Gastroesophageal sphincter (tissue), 3 donors: ENCODE results near the gene S100A13.

Experiments used
- POLR2A ChIP-seq, 2 donors: fragments of 450-650 bp; IDR thresholded peaks; one replicate each; pipeline ENCODE4 v1.6.1; 2017; ENCODE audit warnings: antibody characterized with exemption in 2 of 2, mild to moderate bottlenecking in 2 of 2, moderate library complexity in 1 of 2
- TF ChIP-seq, protein P1 (sequence below), 4 experiments: fragments of 200-600 bp in 2 of 4; fragments of 450-650 bp in 2 of 4; sonication (generic) in 1 of 4; IDR thresholded peaks; one replicate each; pipeline ENCODE4 v1.5.1; 2017 to 2019; ENCODE audit warnings: antibody characterized with exemption in 4 of 4, mild to moderate bottlenecking in 2 of 4, moderate library complexity in 2 of 4

DNA sequence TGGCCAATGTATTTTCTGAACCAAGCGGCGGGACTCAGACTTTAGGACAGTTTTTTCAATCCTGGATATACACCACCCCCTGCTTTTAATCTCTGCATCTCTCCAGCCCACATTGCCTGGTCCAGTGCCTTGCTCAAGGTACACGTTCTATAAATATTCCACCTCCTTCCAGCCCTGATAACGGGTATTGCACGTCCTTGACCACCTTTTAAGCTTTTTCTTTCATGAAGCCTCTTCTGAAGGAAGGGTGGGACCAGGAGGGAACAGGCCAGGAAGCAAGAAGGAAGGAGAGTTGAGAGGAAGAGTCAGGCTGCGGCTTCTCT is 17.8 kb downstream of the S100A13 start:
- no peak for TF ChIP-seq POLR2A (IDR thresholded peaks at IDR 0.05)
- TF ChIP-seq, protein P1, sequence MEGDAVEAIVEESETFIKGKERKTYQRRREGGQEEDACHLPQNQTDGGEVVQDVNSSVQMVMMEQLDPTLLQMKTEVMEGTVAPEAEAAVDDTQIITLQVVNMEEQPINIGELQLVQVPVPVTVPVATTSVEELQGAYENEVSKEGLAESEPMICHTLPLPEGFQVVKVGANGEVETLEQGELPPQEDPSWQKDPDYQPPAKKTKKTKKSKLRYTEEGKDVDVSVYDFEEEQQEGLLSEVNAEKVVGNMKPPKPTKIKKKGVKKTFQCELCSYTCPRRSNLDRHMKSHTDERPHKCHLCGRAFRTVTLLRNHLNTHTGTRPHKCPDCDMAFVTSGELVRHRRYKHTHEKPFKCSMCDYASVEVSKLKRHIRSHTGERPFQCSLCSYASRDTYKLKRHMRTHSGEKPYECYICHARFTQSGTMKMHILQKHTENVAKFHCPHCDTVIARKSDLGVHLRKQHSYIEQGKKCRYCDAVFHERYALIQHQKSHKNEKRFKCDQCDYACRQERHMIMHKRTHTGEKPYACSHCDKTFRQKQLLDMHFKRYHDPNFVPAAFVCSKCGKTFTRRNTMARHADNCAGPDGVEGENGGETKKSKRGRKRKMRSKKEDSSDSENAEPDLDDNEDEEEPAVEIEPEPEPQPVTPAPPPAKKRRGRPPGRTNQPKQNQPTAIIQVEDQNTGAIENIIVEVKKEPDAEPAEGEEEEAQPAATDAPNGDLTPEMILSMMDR (IDR thresholded peaks at IDR 0.05): no peak
